ENCODE data around the gene GFRA3. TPM values are rescaled to one million over a fixed set of nuclear protein-coding genes. Genes with fewer than 3 reads are reported as not detected.
A peak's percentile ranks its signal among the peaks of the same experiment; 100 is the strongest.

The GFRA3 gene
- total RNA-seq, 1 experiment from 2014 or later, result not detected

DNA sequence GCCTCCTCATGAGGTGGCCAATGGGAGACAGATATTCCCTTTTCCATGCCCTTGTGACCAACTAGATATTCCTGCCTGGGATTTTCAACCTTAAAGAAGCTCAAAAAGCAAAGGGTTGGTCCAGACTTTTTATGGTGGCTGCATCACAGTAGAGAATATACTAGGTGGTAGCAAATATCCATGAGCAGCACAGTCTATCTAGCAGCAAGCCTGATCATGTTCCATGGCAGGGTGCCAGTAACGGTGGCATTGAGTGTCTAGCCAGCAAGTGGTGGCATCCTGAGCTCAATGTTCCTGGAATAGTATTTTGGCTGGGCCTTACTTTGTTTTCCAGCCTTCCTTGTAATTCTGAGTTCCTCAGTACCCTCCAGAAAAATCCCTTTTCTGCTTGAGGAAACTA is 31.4 kb upstream of the GFRA3 start:
- peak; percentile 79 for DNase-seq (ENCODE audit: unreplicated experiment)
- intact Hi-C loops (cut with micrococcal nuclease), result no loop called here
- Mint-ChIP-seq H3K4me1 (ENCODE audit: insufficient read depth, unreplicated experiment) (peaks cover 8% of the 10 kb centered on the region), H3K9me3 (ENCODE audit: unreplicated experiment) (no peaks in the 10 kb centered on the region), H3K4me3 (ENCODE audit: unreplicated experiment) (no peak overlapping the region), H3K36me3 (ENCODE audit: insufficient read depth, unreplicated experiment) (no peaks in the 10 kb centered on the region), H3K27me3 (ENCODE audit: insufficient read depth, unreplicated experiment) (no peaks in the 10 kb centered on the region), H3K27ac (ENCODE audit: low read depth, unreplicated experiment) (peak overlapping the region; percentile 57)
- ChIA-PET POLR2A (interaction anchor here (0.5 to 2.7 kb wide), 14 partner anchors 13 to 563 kb away, joined by 3 to 13 read pairs (median 4); partner anchors contain the start of genes BRD8, CDC23, CDC25C and FAM53C), CTCF (interaction anchor here (0.5 to 3.3 kb wide), 23 partner anchors 10 to 246 kb away, joined by 3 to 17 read pairs (median 3); partner anchors contain the start of genes CDC25C and KDM3B)
- no TSS peak for BruUV-seq (replicated peaks)
- no peak for TF ChIP-seq CTCF (IDR thresholded peaks at IDR 0.05; ENCODE audit: unreplicated experiment)

- Mint-ChIP-seq H3K36me3 (ENCODE audit: insufficient read depth, unreplicated experiment) (no peaks in the 10 kb centered on the region), H3K27me3 (ENCODE audit: insufficient read depth, unreplicated experiment) (no peaks in the 10 kb centered on the region), H3K4me3 (ENCODE audit: unreplicated experiment) (no peak overlapping the region), H3K4me1 (ENCODE audit: insufficient read depth, unreplicated experiment) (peaks cover 8% of the 10 kb centered on the region), H3K9me3 (ENCODE audit: unreplicated experiment) (no peaks in the 10 kb centered on the region), H3K27ac (ENCODE audit: low read depth, unreplicated experiment) (peak overlapping the region; percentile 1)
- DNase-seq (ENCODE audit: unreplicated experiment), result peak; percentile 71
- POLR2A ChIA-PET, result interaction anchor here (1.6 to 2.1 kb wide), 2 partner anchors 11 to 50 kb away, joined by 4 to 8 read pairs; partner anchors contain the start of gene KDM3B
- intact Hi-C loops (cut with micrococcal nuclease), result no loop called here
- TF ChIP-seq CTCF (IDR thresholded peaks at IDR 0.05; ENCODE audit: unreplicated experiment), result no peak
- BruUV-seq (replicated peaks), result no TSS peak
- CTCF ChIA-PET, result interaction anchor here (0.6 to 1.8 kb wide), 2 partner anchors 26 to 48 kb away, joined by 3 to 6 read pairs; partner anchors contain the start of gene KDM3B
These were observed 29.0 kb upstream of the GFRA3 start for GRCh38 chr5:138303372-138303771.

- ChIA-PET POLR2A (no interaction called here), CTCF (interaction anchor here (0.7 to 1.3 kb wide), 7 partner anchors 9 to 1228 kb away, joined by 3 to 5 read pairs (median 3); partner anchors contain the start of gene KDM3B)
- peaks cover 8% of the 10 kb centered on the region for H3K36me3 Mint-ChIP-seq (ENCODE audit: insufficient read depth, unreplicated experiment)
- no peaks in the 10 kb centered on the region for H3K4me1 Mint-ChIP-seq (ENCODE audit: insufficient read depth, unreplicated experiment)
- DNase-seq (ENCODE audit: unreplicated experiment), result no peak
- no peak overlapping the region for H3K4me3 Mint-ChIP-seq (ENCODE audit: unreplicated experiment)
- no TSS peak for BruUV-seq (replicated peaks)
- no peaks in the 10 kb centered on the region for H3K9me3 Mint-ChIP-seq (ENCODE audit: unreplicated experiment)
- TF ChIP-seq CTCF (IDR thresholded peaks at IDR 0.05; ENCODE audit: unreplicated experiment), result no peak
- intact Hi-C loops (cut with micrococcal nuclease), result no loop called here
- H3K27ac Mint-ChIP-seq (ENCODE audit: low read depth, unreplicated experiment), result no peak overlapping the region
- H3K27me3 Mint-ChIP-seq (ENCODE audit: insufficient read depth, unreplicated experiment), result no peaks in the 10 kb centered on the region
These were observed 14.9 kb upstream of the GFRA3 start for GRCh38 chr5:138289296-138289695.

GRCh38 chr5:138287246-138287645 is 12.8 kb upstream of the GFRA3 start:
- no peak overlapping the region for H3K4me3 Mint-ChIP-seq (ENCODE audit: unreplicated experiment)
- TF ChIP-seq CTCF (IDR thresholded peaks at IDR 0.05; ENCODE audit: unreplicated experiment), result no peak
- POLR2A ChIA-PET, result interaction anchor here (1.1 kb wide), 1 partner anchor 9 kb away, joined by 3 read pairs; no protein-coding TSS in a partner anchor
- no peak for DNase-seq (ENCODE audit: unreplicated experiment)
- BruUV-seq (replicated peaks), result no TSS peak
- H3K36me3 Mint-ChIP-seq (ENCODE audit: insufficient read depth, unreplicated experiment), result no peaks in the 10 kb centered on the region
- CTCF ChIA-PET, result interaction anchor here (0.6 to 0.9 kb wide), 5 partner anchors 24 to 244 kb away, joined by 3 to 4 read pairs (median 3); no protein-coding TSS in a partner anchor
- H3K27me3 Mint-ChIP-seq (ENCODE audit: insufficient read depth, unreplicated experiment), result no peaks in the 10 kb centered on the region
- intact Hi-C loops (cut with micrococcal nuclease), result no loop called here
- H3K4me1 Mint-ChIP-seq (ENCODE audit: insufficient read depth, unreplicated experiment), result no peaks in the 10 kb centered on the region
- no peak overlapping the region for H3K27ac Mint-ChIP-seq (ENCODE audit: low read depth, unreplicated experiment)
- H3K9me3 Mint-ChIP-seq (ENCODE audit: unreplicated experiment), result no peaks in the 10 kb centered on the region
